ENCODE data around the gene HLX.

The HLX gene

DNA sequence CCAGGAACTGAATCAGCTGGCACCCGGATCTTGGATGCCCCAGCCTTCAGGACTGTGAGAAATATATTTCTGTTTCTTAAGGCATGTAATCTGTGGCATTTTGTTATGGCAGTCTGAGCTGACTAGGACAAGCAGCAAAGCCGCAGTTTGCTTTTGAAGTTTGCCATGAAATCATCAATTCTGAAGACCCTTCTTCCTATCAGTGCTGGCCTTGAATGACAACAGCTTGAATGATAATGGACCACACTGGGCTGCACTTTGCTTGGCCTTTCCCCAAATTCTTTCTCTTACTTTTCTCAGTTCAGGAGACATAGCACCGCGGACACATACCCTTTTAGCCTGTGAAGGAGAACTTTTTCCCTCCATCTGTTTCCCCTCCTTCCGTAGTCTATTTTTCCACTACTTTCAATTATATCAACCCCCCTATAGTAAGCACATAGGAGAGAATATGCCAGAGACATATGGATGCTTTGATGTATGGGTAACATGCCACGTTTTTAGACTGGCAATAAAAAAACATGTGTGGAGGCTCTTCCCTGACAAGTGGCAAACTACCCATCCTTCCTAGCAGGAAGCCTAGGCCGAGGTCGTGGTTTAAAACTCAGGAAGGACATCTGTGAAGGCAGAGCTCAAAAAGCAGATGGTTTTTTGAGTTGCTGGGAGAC, 42.9 kb downstream of the HLX start:
- no peak for DNase-seq (ENCODE audit: low read depth in 2 of 3, low spot score in 1 of 3)

DNA sequence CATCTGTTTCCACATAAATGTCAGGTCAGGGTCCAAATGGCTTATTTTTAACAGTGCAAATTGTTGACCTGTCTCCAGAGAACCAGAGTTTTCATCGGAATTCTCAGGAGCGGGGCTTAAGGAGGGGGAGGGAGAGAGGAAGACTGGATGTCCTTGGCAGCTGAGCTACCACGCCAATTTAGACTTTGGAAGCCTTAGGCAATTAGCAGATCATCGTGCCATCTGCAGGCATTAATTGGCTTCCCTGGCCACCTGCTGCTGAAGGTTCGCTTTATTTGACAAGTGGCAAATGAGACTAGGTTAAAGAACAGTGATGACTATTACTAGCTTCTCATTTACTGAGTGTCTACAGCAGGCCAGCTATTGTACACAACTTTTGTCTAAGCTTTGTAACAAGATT, 43.7 kb downstream of the HLX start:
- no peak for DNase-seq (ENCODE audit: low read depth in 2 of 3, low spot score in 1 of 3)

DNA sequence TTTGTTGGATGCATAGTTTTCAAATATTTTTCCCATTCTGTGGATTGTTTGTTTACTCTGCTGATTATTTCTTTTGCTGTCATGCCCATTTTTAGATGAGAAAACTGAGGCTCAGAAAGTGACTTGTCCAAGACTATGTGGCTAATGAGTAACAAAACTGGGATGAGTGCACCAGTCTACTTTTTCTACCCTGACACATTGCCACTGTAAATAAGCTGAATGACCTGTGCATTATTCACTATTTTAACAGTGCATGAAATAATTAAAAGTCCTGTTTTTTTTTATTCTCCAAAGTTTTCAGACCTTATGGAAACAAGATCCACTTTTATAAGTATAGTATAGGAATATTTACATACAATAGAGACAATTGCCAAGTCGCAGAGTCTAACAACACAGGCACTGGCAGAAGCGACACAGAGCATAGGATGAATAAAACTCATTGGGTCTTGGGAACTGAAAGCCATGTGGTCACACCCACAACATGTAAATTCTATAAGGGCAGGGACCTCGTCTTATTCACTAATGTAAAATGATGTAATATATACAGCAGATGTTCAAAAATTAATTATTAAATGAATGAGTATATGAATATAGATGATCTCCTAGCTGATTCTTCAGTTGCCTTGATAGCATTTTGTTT, 45.2 kb downstream of the HLX start:
- no peak for DNase-seq (ENCODE audit: low read depth in 2 of 3, low spot score in 1 of 3)

DNA sequence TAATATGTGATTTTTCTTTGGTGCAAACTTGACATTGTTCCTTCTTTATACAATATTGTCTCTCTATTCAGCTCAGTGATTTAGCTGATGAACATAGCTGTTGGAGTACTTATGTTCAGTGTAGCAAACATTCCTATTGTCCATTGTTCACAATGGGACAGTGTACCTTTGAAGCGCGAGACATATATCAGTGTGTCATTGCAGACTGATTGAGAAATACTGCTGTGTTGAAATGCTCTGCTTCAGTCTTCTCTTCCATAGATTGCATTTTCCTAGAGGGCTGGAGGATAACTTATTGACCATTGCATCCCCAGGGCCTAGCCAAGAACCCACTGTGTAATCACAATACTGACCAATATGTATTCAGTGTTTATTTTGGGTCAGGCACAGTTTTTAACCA, 46.5 kb downstream of the HLX start:
- no peak for DNase-seq (ENCODE audit: low read depth in 2 of 3, low spot score in 1 of 3)

DNA sequence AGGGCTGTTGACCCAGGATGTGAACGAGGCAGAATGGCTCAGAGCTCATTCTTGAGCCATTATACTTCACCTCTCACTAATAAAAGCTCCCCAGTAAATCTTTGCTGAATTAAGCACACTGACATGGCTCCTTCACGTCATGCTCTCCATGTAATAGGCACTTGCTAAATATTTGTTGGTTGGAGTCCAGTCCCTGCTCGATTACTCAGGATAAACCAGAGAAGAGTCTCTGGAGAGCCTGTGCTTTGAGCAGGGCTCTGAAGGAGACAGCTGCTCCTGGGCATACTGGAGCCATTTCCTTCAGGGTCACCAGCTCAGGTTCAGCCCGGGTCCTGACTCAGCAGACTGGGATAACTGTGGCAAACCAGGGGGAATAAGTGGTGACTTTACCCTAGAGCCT, 46.9 kb downstream of the HLX start:
- no peak for DNase-seq (ENCODE audit: low read depth in 2 of 3, low spot score in 1 of 3)

DNA sequence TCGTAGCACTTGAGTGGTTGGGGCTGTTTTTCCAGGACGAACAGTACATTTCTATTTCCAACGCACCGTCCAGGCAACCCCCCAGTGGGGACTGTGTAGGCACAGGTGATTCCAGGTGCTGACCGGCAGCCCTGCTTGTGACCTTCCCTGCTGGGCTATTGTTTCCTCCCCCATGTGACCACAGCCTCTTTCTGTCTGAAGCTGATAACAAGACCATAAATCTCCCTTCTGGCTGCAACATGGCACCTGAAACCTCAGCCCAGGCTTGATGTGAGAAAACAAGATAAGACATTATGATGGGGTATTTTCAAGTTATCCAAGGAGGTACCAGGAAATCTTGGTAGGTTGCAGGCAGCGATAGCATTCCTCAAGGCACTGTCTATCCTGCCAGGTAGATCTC, 48.2 kb downstream of the HLX start:
- no peak for DNase-seq (ENCODE audit: low read depth in 2 of 3, low spot score in 1 of 3)

DNA sequence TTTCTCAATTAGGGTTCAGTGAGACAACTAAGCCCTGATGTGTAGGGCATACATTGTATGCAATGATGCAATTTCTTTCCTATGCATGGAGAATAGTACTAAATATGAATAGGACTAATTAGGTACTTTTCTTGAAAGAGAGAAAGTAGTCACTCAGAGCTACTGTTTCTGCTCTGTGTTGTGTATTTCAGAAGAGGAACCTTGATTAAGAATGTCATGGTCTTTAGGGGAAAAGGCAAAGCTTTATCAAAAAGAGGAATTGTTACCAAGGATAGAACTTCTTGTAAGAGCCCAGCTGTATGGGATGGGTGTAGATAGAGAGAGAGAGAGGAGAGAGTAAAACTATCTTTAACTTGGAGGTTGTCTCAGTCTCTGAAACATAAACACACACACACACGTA, 49.1 kb downstream of the HLX start:
- no peak for DNase-seq (ENCODE audit: low read depth in 2 of 3, low spot score in 1 of 3)

DNA sequence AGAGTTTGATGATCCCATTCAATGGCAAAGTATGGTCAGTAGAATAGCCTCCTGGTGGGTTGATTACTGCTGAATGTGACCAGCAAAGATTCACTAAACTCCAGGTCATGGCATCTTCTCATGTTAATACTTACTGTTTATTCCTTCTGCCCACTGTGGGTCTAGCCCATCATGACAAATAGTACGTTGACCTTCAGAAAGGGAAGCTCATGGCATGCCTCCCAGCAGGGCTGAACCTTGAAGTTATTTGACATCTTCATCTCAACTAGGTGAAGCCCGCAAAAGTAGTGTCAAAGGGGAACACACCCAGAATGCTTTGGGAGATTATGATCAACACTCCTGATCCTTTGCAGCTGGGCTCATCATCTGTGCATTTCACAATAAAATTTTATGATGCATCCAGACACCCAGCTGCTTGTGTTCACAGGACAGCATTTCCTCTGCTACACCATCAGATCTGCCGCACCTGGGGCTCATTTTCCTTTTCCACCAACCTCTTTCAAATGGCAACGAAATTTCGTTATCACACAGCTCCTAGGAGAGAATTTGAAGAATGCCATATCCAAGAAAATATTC, 49.6 kb downstream of the HLX start:
- DNase-seq (ENCODE audit: low read depth in 2 of 3, low spot score in 1 of 3) = no peak

DNA sequence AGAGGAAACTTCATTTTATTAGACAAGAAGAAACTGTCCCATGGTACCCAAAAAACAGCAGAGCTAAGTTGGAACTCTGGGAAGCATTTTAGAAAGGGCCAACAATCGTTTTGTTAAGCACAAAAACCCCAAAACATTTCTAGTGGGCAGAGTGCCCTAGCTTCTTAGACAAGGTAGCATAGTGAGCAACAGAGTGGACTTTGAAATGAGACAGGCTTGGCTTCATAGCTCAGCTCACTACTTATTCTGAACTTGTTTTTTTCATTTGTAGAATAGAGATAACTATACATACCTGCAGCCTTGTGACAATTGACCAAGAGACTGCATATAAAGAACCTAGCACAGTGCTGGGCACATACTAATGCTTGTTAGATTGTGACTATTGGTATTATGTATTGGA, 50.1 kb downstream of the HLX start:
- no peak for DNase-seq (ENCODE audit: low read depth in 2 of 3, low spot score in 1 of 3)
